Neural progenitor cell (in vitro differentiated cells): ENCODE results near the gene SSC5D.

Source experiments
- EZH2 ChIP-seq: fragments of 200-600 bp; sonication (generic); IDR thresholded peaks from 2 replicates; pipeline ENCODE4 v1.6.1; 2017; ENCODE audit warnings: antibody characterized with exemption, mild to moderate bottlenecking, moderate library complexity
- EZH2phosphoT487 ChIP-seq: fragments of 200-600 bp; sonication (generic); IDR thresholded peaks from 2 replicates; pipeline ENCODE4 v1.6.1; 2017; ENCODE audit warnings: antibody characterized with exemption
- TF ChIP-seq, protein P1 (sequence below): fragments of 200-600 bp; sonication (generic); IDR thresholded peaks from 2 replicates; pipeline ENCODE4 v1.5.1; 2017; ENCODE audit warnings: antibody characterized with exemption, mild to moderate bottlenecking

DNA sequence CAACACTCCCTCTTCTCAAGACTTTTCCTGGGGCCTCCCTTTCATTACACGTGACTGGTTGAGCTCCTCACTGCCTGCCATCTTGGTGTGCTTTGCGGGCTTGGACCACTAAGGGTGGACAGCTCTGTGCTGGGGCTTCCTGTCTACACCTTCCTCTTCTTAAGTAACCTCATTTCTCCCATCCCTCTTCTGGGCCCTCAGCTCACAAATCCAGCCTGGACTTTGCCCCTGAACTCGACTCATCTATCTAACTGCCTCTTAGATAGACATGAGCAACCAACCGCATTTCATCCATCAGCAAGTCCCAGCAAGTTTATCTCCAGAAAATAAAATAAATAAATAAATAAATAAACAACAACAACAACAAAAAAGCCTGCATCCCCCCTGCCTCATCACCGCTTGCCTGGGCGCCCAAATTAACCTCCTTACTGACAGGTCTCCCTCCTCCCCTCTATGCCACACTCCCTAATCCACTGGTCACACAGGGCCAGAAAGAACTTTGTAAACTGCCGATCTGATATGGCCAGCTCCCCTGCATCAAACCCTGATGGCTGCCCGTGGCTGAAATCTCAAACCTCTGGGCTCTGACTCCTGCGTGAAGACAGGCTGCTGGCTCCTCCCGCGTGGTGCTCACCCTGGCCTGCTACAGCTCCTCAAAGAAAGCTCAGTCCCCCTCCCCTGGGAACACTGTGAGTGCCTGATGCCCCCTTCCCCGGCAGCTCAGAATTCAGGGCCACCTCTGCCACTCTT, 34.5 kb upstream of the SSC5D start:
- TF ChIP-seq, protein P1, sequence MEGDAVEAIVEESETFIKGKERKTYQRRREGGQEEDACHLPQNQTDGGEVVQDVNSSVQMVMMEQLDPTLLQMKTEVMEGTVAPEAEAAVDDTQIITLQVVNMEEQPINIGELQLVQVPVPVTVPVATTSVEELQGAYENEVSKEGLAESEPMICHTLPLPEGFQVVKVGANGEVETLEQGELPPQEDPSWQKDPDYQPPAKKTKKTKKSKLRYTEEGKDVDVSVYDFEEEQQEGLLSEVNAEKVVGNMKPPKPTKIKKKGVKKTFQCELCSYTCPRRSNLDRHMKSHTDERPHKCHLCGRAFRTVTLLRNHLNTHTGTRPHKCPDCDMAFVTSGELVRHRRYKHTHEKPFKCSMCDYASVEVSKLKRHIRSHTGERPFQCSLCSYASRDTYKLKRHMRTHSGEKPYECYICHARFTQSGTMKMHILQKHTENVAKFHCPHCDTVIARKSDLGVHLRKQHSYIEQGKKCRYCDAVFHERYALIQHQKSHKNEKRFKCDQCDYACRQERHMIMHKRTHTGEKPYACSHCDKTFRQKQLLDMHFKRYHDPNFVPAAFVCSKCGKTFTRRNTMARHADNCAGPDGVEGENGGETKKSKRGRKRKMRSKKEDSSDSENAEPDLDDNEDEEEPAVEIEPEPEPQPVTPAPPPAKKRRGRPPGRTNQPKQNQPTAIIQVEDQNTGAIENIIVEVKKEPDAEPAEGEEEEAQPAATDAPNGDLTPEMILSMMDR = no peak
- TF ChIP-seq EZH2phosphoT487 (no peak), EZH2 (no peak)
